ENCODE measurements around the gene MTRF1L. TPM values are rescaled to one million over a fixed set of nuclear protein-coding genes. Genes with fewer than 3 reads are reported as not detected.

Gene MTRF1L
- total and polyA plus RNA-seq, 2 of the 13 experiments (the other 11 are each of a cell fraction or from before 2014, with no cell fraction given) = 17.6 to 28.7 TPM

- TF ChIP-seq, protein P1, sequence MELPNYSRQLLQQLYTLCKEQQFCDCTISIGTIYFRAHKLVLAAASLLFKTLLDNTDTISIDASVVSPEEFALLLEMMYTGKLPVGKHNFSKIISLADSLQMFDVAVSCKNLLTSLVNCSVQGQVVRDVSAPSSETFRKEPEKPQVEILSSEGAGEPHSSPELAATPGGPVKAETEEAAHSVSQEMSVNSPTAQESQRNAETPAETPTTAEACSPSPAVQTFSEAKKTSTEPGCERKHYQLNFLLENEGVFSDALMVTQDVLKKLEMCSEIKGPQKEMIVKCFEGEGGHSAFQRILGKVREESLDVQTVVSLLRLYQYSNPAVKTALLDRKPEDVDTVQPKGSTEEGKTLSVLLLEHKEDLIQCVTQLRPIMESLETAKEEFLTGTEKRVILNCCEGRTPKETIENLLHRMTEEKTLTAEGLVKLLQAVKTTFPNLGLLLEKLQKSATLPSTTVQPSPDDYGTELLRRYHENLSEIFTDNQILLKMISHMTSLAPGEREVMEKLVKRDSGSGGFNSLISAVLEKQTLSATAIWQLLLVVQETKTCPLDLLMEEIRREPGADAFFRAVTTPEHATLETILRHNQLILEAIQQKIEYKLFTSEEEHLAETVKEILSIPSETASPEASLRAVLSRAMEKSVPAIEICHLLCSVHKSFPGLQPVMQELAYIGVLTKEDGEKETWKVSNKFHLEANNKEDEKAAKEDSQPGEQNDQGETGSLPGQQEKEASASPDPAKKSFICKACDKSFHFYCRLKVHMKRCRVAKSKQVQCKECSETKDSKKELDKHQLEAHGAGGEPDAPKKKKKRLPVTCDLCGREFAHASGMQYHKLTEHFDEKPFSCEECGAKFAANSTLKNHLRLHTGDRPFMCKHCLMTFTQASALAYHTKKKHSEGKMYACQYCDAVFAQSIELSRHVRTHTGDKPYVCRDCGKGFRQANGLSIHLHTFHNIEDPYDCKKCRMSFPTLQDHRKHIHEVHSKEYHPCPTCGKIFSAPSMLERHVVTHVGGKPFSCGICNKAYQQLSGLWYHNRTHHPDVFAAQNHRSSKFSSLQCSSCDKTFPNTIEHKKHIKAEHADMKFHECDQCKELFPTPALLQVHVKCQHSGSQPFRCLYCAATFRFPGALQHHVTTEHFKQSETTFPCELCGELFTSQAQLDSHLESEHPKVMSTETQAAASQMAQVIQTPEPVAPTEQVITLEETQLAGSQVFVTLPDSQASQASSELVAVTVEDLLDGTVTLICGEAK (IDR thresholded peaks at IDR 0.05) = no peak
- TF ChIP-seq, protein P1 (CRISPR knock-in tag; IDR thresholded peaks at IDR 0.05) = peak; percentile 8; the same call in 1 of the 2 replicates
- TF ChIP-seq ARNTL (CRISPR knock-in tag; IDR thresholded peaks at IDR 0.05) (no peak), MZF1 (CRISPR knock-in tag; IDR thresholded peaks at IDR 0.05; ENCODE audit: borderline replicate concordance) (no peak), SOX13 (IDR thresholded peaks at IDR 0.05) (no peak), SOX13 (CRISPR knock-in tag; conservative IDR thresholded peaks at IDR 0.05 in 1 of 2, IDR thresholded peaks at IDR 0.05 in 1 of 2) (no peak), ZNF75D (CRISPR knock-in tag; IDR thresholded peaks at IDR 0.05; ENCODE audit: borderline replicate concordance) (no peak), GFI1 (CRISPR knock-in tag; IDR thresholded peaks at IDR 0.05; ENCODE audit: borderline replicate concordance) (peak; percentile 47), ZMYM2 (CRISPR knock-in tag; IDR thresholded peaks at IDR 0.05) (no peak), ZBTB7A (CRISPR knock-in tag; IDR thresholded peaks at IDR 0.05) (no peak), XBP1 (CRISPR knock-in tag; IDR thresholded peaks at IDR 0.05) (peak; percentile 13; the same call in 1 of the 2 replicates), BCL6 (CRISPR knock-in tag; IDR thresholded peaks at IDR 0.05) (no peak), TCF12 (IDR thresholded peaks at IDR 0.05) (no peak), TCF12 (CRISPR knock-in tag; IDR thresholded peaks at IDR 0.05) (peak; percentile 79; the same call in 1 of the 2 replicates), ZNF430 (CRISPR knock-in tag; IDR thresholded peaks at IDR 0.05) (peak; percentile 12; the same call in 1 of the 2 replicates)
Observed at GRCh38 chr6:152983637-152984512, 18.6 kb downstream of the MTRF1L start (continued).

Data from HepG2 (cell line).